Ovary (tissue), 9 donors: ENCODE results near the gene B4GALNT4. TPM values are rescaled to one million over a fixed set of nuclear protein-coding genes. Genes with fewer than 3 reads are reported as not detected.

Source experiments
- DNase-seq, 5 donors: peaks; one replicate each; pipeline ENCODE4 v3.0.0-alpha.2; 2019 to 2020
- H3K27ac ChIP-seq, 2 donors: fragments of 200-600 bp; one replicate each; pipeline versions ENCODE4 v1.5.1 to v1.8.0; 2019 to 2022
- H3K27me3 ChIP-seq: fragments of 200-600 bp; one replicate; pipeline ENCODE4 v1.8.0; 2022
- H3K36me3 ChIP-seq: fragments of 200-600 bp; sonication (generic); one replicate; pipeline ENCODE4 v1.5.1; 2019
- H3K4me1 ChIP-seq: one replicate; pipeline ENCODE4 v1.8.1; 2013; ENCODE audit warnings: mild to moderate bottlenecking, moderate library complexity; ENCODE audit not compliant: insufficient read depth
- H3K4me3 ChIP-seq: fragments of 200-600 bp; sonication (generic); one replicate; pipeline ENCODE4 v1.5.1; 2017
- H3K9me3 ChIP-seq, 2 donors: fragments of 200-600 bp in 1 of 2; sonication (generic) in 1 of 2; one replicate each; pipeline versions ENCODE4 v1.5.1 to v1.8.1; 2013 to 2019; ENCODE audit warnings: mild to moderate bottlenecking in 1 of 2, moderate library complexity in 1 of 2
- EP300 ChIP-seq: sonication (generic); formaldehyde crosslinking; IDR thresholded peaks from one replicate; pipeline ENCODE4 v1.6.1; 2017; ENCODE audit warnings: antibody characterized with exemption
- POLR2A ChIP-seq: fragments of 450-650 bp; IDR thresholded peaks from one replicate; pipeline ENCODE4 v1.6.1; 2017; ENCODE audit warnings: antibody characterized with exemption, mild to moderate bottlenecking, moderate library complexity
- WGBS, 3 donors: extraction: QIAGEN DNeasy Blood & Tissue Kit in 1 of 3; methylation state at CpG; one replicate each; pipeline versions ENCODE4 v1.1.5 to v1.1.7; 2013 to 2017; 5-methylcytosine and 5-hydroxymethylcytosine counted together
- intact Hi-C, 4 donors: fragments of 100-400 bp; cut with DNase I; formaldehyde crosslinking; loops; one replicate each; pipeline versions ENCODE4 v1.11.0 to v1.15.1; 2022 to 2023
- polyA plus RNA-seq, 2 donors: library from polyadenylated mRNA; stranded (reverse); fragments of 200-250 nt in 1 of 2; fragments of 350-450 nt in 1 of 2; fragmentation: Illumina TruSeq in 1 of 2; extraction: RNeasy Lipid Tissue Mini Kit (QIAGEN cat#74804) in 1 of 2; gene quantifications; one replicate each; pipeline ENCODE4 v1.2.3, GENCODE V29; 2013 to 2014
- total RNA-seq, 7 donors: library from RNA; depleted of rRNA in 2 of 7; stranded (reverse); fragments of >200 nt in 2 of 7; fragmentation: NEBNext Ultra II Directional in 3 of 7; extraction: Animal tissue kit (Norgen Biotek cat#: 25700) in 3 of 7; gene quantifications; one replicate each; pipeline versions ENCODE4 v1.1.0 to v1.2.4, GENCODE V29; 2016 to 2023
- TF ChIP-seq, protein P1 (sequence below), 3 donors: fragments of 450-650 bp in 2 of 3; fragments of 200-600 bp in 1 of 3; IDR thresholded peaks; one replicate each; pipeline versions ENCODE4 v1.5.1 to v1.8.0; 2016 to 2022; ENCODE audit warnings: antibody characterized with exemption in 3 of 3, mild to moderate bottlenecking in 1 of 3
- donor health status: DM: no; HTN: no; CAD: no; lungs with moderate emphysema.
- donor health status: DM: no; HTN: no; CAD: no.
- donor health status: Bipolar disorder and iron deficiency.
- donor health status: DM: yes; HTN: yes; CAD: no.
- donor health status: DM: no; HTN: no; CAD: no.
- donor health status: DM: yes; HTN: yes; CAD: no.

Gene B4GALNT4
- total and polyA plus RNA-seq, 9 donors = 1.3 to 90.3 (median 52.5) TPM

- H3K36me3 ChIP-seq = no peaks in the 10 kb centered on the region
- no peak overlapping the region for H3K27ac ChIP-seq
- no peaks in the 10 kb centered on the region for H3K9me3 ChIP-seq
- WGBS, 3 donors = 80 to 88% (median 85%) methylated on average over 21 to 27 of the region's 27 CpGs
- H3K4me3 ChIP-seq = no peak overlapping the region
- no peak for DNase-seq
- intact Hi-C loops = no loop called here
- TF ChIP-seq EP300 (no peak), POLR2A (no peak)
- H3K27me3 ChIP-seq = no peaks in the 10 kb centered on the region
- no peaks in the 10 kb centered on the region for H3K4me1 ChIP-seq
Measured at GRCh38 chr11:429391-429790, 60.1 kb downstream of the B4GALNT4 start.

DNA sequence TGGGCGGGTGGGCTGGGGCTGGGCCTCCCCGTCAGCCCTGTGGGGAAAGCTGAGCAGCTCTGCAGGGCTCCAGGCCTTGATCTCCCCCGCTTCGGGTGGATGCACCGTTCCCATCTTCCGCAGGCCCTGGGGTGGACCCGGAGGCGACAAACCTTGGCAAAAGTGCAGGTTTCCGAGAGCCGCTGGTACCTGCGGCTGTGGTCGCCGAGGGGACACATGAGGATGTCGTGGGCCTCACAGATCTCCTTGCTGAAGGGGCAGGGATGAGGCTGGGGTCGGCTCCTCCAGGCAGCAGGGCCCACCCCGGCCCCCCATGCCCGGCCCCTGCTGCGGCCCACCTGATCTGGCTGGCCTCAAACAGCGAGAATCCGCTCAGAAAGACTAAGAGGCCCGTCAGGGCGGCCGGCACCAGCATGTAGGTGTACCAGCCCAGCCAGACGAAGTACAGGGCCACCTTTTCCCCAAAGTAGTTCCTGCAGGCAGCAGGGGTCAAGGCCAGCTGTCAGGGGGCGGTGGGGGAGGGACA, 60.7 kb downstream of the B4GALNT4 start:
- 30 to 34% (median 34%) methylated on average over 23 to 25 of the region's 25 CpGs for WGBS, 3 donors

More for the DNA sequence above, 60.7 kb downstream of the B4GALNT4 start:
- H3K27me3 ChIP-seq = no peaks in the 10 kb centered on the region
- no peak overlapping the region for H3K4me3 ChIP-seq
- no peaks in the 10 kb centered on the region for H3K36me3 ChIP-seq
- no peaks in the 10 kb centered on the region for H3K4me1 ChIP-seq
- no peaks in the 10 kb centered on the region for H3K9me3 ChIP-seq
- intact Hi-C loops = no loop called here
- H3K27ac ChIP-seq = no peak overlapping the region
- no peak for DNase-seq
- TF ChIP-seq EP300 (no peak), POLR2A (no peak)
- TF ChIP-seq, protein P1, sequence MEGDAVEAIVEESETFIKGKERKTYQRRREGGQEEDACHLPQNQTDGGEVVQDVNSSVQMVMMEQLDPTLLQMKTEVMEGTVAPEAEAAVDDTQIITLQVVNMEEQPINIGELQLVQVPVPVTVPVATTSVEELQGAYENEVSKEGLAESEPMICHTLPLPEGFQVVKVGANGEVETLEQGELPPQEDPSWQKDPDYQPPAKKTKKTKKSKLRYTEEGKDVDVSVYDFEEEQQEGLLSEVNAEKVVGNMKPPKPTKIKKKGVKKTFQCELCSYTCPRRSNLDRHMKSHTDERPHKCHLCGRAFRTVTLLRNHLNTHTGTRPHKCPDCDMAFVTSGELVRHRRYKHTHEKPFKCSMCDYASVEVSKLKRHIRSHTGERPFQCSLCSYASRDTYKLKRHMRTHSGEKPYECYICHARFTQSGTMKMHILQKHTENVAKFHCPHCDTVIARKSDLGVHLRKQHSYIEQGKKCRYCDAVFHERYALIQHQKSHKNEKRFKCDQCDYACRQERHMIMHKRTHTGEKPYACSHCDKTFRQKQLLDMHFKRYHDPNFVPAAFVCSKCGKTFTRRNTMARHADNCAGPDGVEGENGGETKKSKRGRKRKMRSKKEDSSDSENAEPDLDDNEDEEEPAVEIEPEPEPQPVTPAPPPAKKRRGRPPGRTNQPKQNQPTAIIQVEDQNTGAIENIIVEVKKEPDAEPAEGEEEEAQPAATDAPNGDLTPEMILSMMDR (IDR thresholded peaks at IDR 0.05) = no peak

Other genes starting within 250 kb of the B4GALNT4 start
- gene SCGB1C1, start 176.4 kb upstream of the B4GALNT4 start, total RNA-seq = not detected
- gene SCGB1C1, start 176.4 kb upstream of the B4GALNT4 start, polyA plus RNA-seq = not detected
- gene BET1L, start 162.1 kb upstream of the B4GALNT4 start, total RNA-seq = 10 to 100 TPM; 24.6 to 76.6 (median 65.5) TPM
- gene BET1L, start 162.1 kb upstream of the B4GALNT4 start, polyA plus RNA-seq = 10 to 100 TPM; 38.9 to 51.6 TPM
- gene RIC8A, start 161.8 kb upstream of the B4GALNT4 start, total RNA-seq = 100 to 1,000 TPM in 1 of 7 donors, 10 to 100 TPM in 6; 53.4 to 119 (median 87.4) TPM
- gene RIC8A, start 161.8 kb upstream of the B4GALNT4 start, polyA plus RNA-seq = 10 to 100 TPM; 33.6 to 56.4 TPM
- 10 to 100 TPM; 11.1 to 24.4 (median 22.7) TPM for gene SIRT3, start 133.2 kb upstream of the B4GALNT4 start, total RNA-seq
- gene SIRT3, start 133.2 kb upstream of the B4GALNT4 start, polyA plus RNA-seq = 10 to 100 TPM; 17.4 to 21.5 TPM
- gene PSMD13, start 132.5 kb upstream of the B4GALNT4 start, total RNA-seq = 10 to 100 TPM; 66.2 to 80.1 (median 75.8) TPM
- gene PSMD13, start 132.5 kb upstream of the B4GALNT4 start, polyA plus RNA-seq = 10 to 100 TPM; 74.9 to 88.9 TPM
- 1 to 10 TPM in 1 of 7 donors, under 1 TPM in 4, not detected in 2; 0.15 to 1.1 (median 0.20) TPM for gene NLRP6, start 91.1 kb upstream of the B4GALNT4 start, total RNA-seq
- under 1 TPM in 1 of 2 donors, not detected in 1; 0.02 TPM for gene NLRP6, start 91.1 kb upstream of the B4GALNT4 start, polyA plus RNA-seq
- 10 to 100 TPM in 4 of 7 donors, 1 to 10 TPM in 3; 3.3 to 21.3 (median 10.6) TPM for gene PGGHG, start 80.4 kb upstream of the B4GALNT4 start, total RNA-seq
- gene PGGHG, start 80.4 kb upstream of the B4GALNT4 start, polyA plus RNA-seq = 1 to 10 TPM in 1 of 2 donors, under 1 TPM in 1; 0.25 to 6.1 TPM
- gene IFITM5, start 70.0 kb upstream of the B4GALNT4 start, total RNA-seq = not detected
- not detected for gene IFITM5, start 70.0 kb upstream of the B4GALNT4 start, polyA plus RNA-seq
- 1,000 to 10,000 TPM in 1 of 7 donors, 100 to 1,000 TPM in 6; 207 to 1,149 (median 546) TPM for gene IFITM2, start 61.7 kb upstream of the B4GALNT4 start, total RNA-seq
- 100 to 1,000 TPM; 306 to 616 TPM for gene IFITM2, start 61.7 kb upstream of the B4GALNT4 start, polyA plus RNA-seq
- gene IFITM1, start 55.5 kb upstream of the B4GALNT4 start, total RNA-seq = 100 to 1,000 TPM; 317 to 760 (median 496) TPM
- gene IFITM1, start 55.5 kb upstream of the B4GALNT4 start, polyA plus RNA-seq = 100 to 1,000 TPM; 211 to 748 TPM
- 1,000 to 10,000 TPM in 2 of 7 donors, 100 to 1,000 TPM in 5; 150 to 1,394 (median 665) TPM for gene IFITM3, start 48.6 kb upstream of the B4GALNT4 start, total RNA-seq
- gene IFITM3, start 48.6 kb upstream of the B4GALNT4 start, polyA plus RNA-seq = 1,000 to 10,000 TPM in 1 of 2 donors, 100 to 1,000 TPM in 1; 506 to 1,096 TPM
- 10 to 100 TPM in 1 of 7 donors, 1 to 10 TPM in 4, under 1 TPM in 2; 0.30 to 56.8 (median 3.4) TPM for gene PKP3, start 24.7 kb downstream of the B4GALNT4 start, total RNA-seq
- gene PKP3, start 24.7 kb downstream of the B4GALNT4 start, polyA plus RNA-seq = under 1 TPM in 1 of 2 donors, not detected in 1; 0.21 TPM
- gene SIGIRR, start 45.5 kb downstream of the B4GALNT4 start, total RNA-seq = 10 to 100 TPM; 15.0 to 52.6 (median 27.5) TPM
- gene SIGIRR, start 45.5 kb downstream of the B4GALNT4 start, polyA plus RNA-seq = 10 to 100 TPM in 1 of 2 donors, 1 to 10 TPM in 1; 1.5 to 39.5 TPM
- 10 to 100 TPM in 1 of 7 donors, 1 to 10 TPM in 2, under 1 TPM in 4; 0.15 to 11.4 (median 0.82) TPM for gene ANO9, start 72.5 kb downstream of the B4GALNT4 start, total RNA-seq
- under 1 TPM; 0.12 to 0.31 TPM for gene ANO9, start 72.5 kb downstream of the B4GALNT4 start, polyA plus RNA-seq
- 10 to 100 TPM; 34.4 to 56.5 (median 42.7) TPM for gene PTDSS2, start 80.8 kb downstream of the B4GALNT4 start, total RNA-seq
- 10 to 100 TPM; 17.1 to 38.6 TPM for gene PTDSS2, start 80.8 kb downstream of the B4GALNT4 start, polyA plus RNA-seq
- gene RNH1, start 137.7 kb downstream of the B4GALNT4 start, total RNA-seq = 100 to 1,000 TPM; 105 to 233 (median 169) TPM
- gene RNH1, start 137.7 kb downstream of the B4GALNT4 start, polyA plus RNA-seq = 100 to 1,000 TPM in 1 of 2 donors, 10 to 100 TPM in 1; 17.4 to 147 TPM
- gene HRAS, start 166.1 kb downstream of the B4GALNT4 start, total RNA-seq = 10 to 100 TPM; 21.3 to 49.6 (median 36.3) TPM
- 10 to 100 TPM in 1 of 2 donors, 1 to 10 TPM in 1; 4.3 to 38.0 TPM for gene HRAS, start 166.1 kb downstream of the B4GALNT4 start, polyA plus RNA-seq
- gene LRRC56, start 168.0 kb downstream of the B4GALNT4 start, total RNA-seq = 1 to 10 TPM in 6 of 7 donors, under 1 TPM in 1; 0.60 to 6.2 (median 2.0) TPM
- 1 to 10 TPM in 1 of 2 donors, not detected in 1; 2.1 TPM for gene LRRC56, start 168.0 kb downstream of the B4GALNT4 start, polyA plus RNA-seq
- gene LMNTD2, start 191.2 kb downstream of the B4GALNT4 start, total RNA-seq = 1 to 10 TPM in 5 of 7 donors, under 1 TPM in 2; 0.70 to 7.6 (median 1.2) TPM
- gene LMNTD2, start 191.2 kb downstream of the B4GALNT4 start, polyA plus RNA-seq = 1 to 10 TPM in 1 of 2 donors, not detected in 1; 1.1 TPM
- 100 to 1,000 TPM in 1 of 7 donors, 10 to 100 TPM in 2, 1 to 10 TPM in 4; 4.7 to 163 (median 9.5) TPM for gene RASSF7, start 191.5 kb downstream of the B4GALNT4 start, total RNA-seq
- gene RASSF7, start 191.5 kb downstream of the B4GALNT4 start, polyA plus RNA-seq = 1 to 10 TPM in 1 of 2 donors, not detected in 1; 7.4 TPM
- gene PHRF1, start 207.0 kb downstream of the B4GALNT4 start, total RNA-seq = 10 to 100 TPM; 15.5 to 34.2 (median 31.0) TPM
- 10 to 100 TPM in 1 of 2 donors, 1 to 10 TPM in 1; 3.8 to 21.3 TPM for gene PHRF1, start 207.0 kb downstream of the B4GALNT4 start, polyA plus RNA-seq
- 10 to 100 TPM in 6 of 7 donors, 1 to 10 TPM in 1; 8.2 to 59.1 (median 17.1) TPM for gene IRF7, start 246.5 kb downstream of the B4GALNT4 start, total RNA-seq
- gene IRF7, start 246.5 kb downstream of the B4GALNT4 start, polyA plus RNA-seq = 10 to 100 TPM in 1 of 2 donors, under 1 TPM in 1; 0.28 to 22.8 TPM